ENCODE data around the gene ALPG.

- TF ChIP-seq CTCF (IDR thresholded peaks at IDR 0.05) = no peak
- no peak for TF ChIP-seq POLR2A (IDR thresholded peaks at IDR 0.05)
- no peak for TF ChIP-seq EP300 (IDR thresholded peaks at IDR 0.05)
Measured at GRCh38 chr2:232421189-232421785, 14.6 kb downstream of the ALPG start.
